IMR-90 (cell line): ENCODE results near the gene PTPRG. TPM values are rescaled to one million over a fixed set of nuclear protein-coding genes. Genes with fewer than 3 reads are reported as not detected.

Experiments
- ATAC-seq: fragments of 200-7000 bp; cut with Tn5 transposase; 2 replicates; pipeline ENCODE4 v1.9.1; 2020; ENCODE audit warnings: low read depth, mild to moderate bottlenecking, moderate library complexity
- BruUV-seq: library from RNA; stranded (reverse); fragments of 400-500 nt; replicated peaks from 2 replicates; lab custom pipeline; 2021; lab: Mats Ljungman, UMichigan
- CTCF ChIA-PET: fragments of 300-600 bp; formaldehyde crosslinking; extraction: SDS; loops from one replicate; lab custom pipeline; 2021; ENCODE audit warnings: antibody characterized with exemption; lab: Yijun Ruan, JAX
- POLR2A ChIA-PET: fragments of 300-600 bp; sonication (Branson Sonifier 250); formaldehyde crosslinking; loops from one replicate; lab custom pipeline; 2022; ENCODE audit warnings: antibody characterized with exemption; ENCODE audit not compliant: unreplicated experiment; lab: Charles Lee
- DNase-seq: peaks from one replicate; pipeline ENCODE4 v3.0.0; 2013
- H2AFZ ChIP-seq: replicated peaks from 2 replicates; pipeline ENCODE3; 2013; ENCODE audit warnings: low read length, mild to moderate bottlenecking; ENCODE audit not compliant: poor library complexity
- H2AK5ac ChIP-seq: 2 replicates; pipeline ENCODE4 v1.6.1; 2013; ENCODE audit warnings: low read depth, low read length, inconsistent platforms
- H2AK9ac ChIP-seq: replicated peaks from 2 replicates; pipeline ENCODE3; 2013; ENCODE audit warnings: mild to moderate bottlenecking, low read depth, low read length, moderate library complexity; ENCODE audit not compliant: poor library complexity
- H2BK120ac ChIP-seq: 2 replicates; pipeline ENCODE4 v1.6.1; 2013; ENCODE audit warnings: low read depth, low read length, inconsistent platforms
- H2BK15ac ChIP-seq: 3 replicates; pipeline ENCODE4 v1.6.1; 2013; ENCODE audit warnings: low read depth, low read length, inconsistent platforms
- H2BK20ac ChIP-seq: 2 replicates; pipeline ENCODE4 v1.6.1; 2013; ENCODE audit warnings: low read depth, mild to moderate bottlenecking, inconsistent platforms, low read length, moderate library complexity
- H2BK5ac ChIP-seq: 2 replicates; pipeline ENCODE4 v1.6.1; 2013; ENCODE audit warnings: mild to moderate bottlenecking, low read depth, low read length, inconsistent platforms; ENCODE audit not compliant: poor library complexity, severe bottlenecking
- H3K14ac ChIP-seq: replicated peaks from 2 replicates; pipeline ENCODE4 v1.6.1; 2013; ENCODE audit warnings: low read depth, low read length, inconsistent platforms
- H3K18ac ChIP-seq: 2 replicates; pipeline ENCODE4 v1.6.1; 2013; ENCODE audit warnings: low read depth, low read length, control low read depth
- H3K23ac ChIP-seq: 2 replicates; pipeline ENCODE4 v1.6.1; 2013; ENCODE audit warnings: low read depth, low read length, inconsistent platforms
- H3K27ac ChIP-seq: 2 replicates; pipeline ENCODE4 v1.5.1; 2013; ENCODE audit warnings: mild to moderate bottlenecking, control low read depth, low read length; ENCODE audit not compliant: insufficient read depth
- H3K27me3 ChIP-seq: 2 replicates; pipeline ENCODE4 v1.6.1; 2013; ENCODE audit warnings: low read length; ENCODE audit not compliant: control insufficient read depth, insufficient read depth
- H3K36me3 ChIP-seq: 2 replicates; pipeline ENCODE4 v1.6.1; 2013; ENCODE audit warnings: low read length, mixed read lengths; ENCODE audit not compliant: control insufficient read depth, insufficient read depth
- H3K4ac ChIP-seq: 2 replicates; pipeline ENCODE4 v1.6.1; 2013; ENCODE audit warnings: low read depth, low read length, inconsistent platforms
- H3K4me1 ChIP-seq: 2 replicates; pipeline ENCODE4 v1.6.1; 2013; ENCODE audit warnings: low read length, mixed read lengths; ENCODE audit not compliant: control insufficient read depth, insufficient read depth
- H3K4me2 ChIP-seq: 2 replicates; pipeline ENCODE4 v1.6.1; 2013; ENCODE audit warnings: low read depth, mild to moderate bottlenecking, control low read depth, low read length, moderate library complexity
- H3K4me3 ChIP-seq: 2 replicates; pipeline ENCODE4 v1.5.1; 2013; ENCODE audit warnings: low read depth, mild to moderate bottlenecking, control low read depth, low read length, moderate library complexity; ENCODE audit not compliant: insufficient read depth
- H3K56ac ChIP-seq: 2 replicates; pipeline ENCODE4 v1.6.1; 2013; ENCODE audit warnings: low read length, inconsistent platforms; ENCODE audit not compliant: insufficient read depth; ENCODE audit errors: extremely low read depth
- H3K79me1 ChIP-seq, 2 experiments: 2 replicates each; pipeline ENCODE4 v1.6.1; 2013; ENCODE audit warnings: low read length in 2 of 2, inconsistent platforms in 1 of 2, low read depth in 1 of 2
- H3K9ac ChIP-seq: 2 replicates; pipeline ENCODE4 v1.6.1; 2013; ENCODE audit warnings: low read depth, low read length, control low read depth
- H3K9me1 ChIP-seq: 2 replicates; pipeline ENCODE4 v1.6.1; 2013; ENCODE audit warnings: low read length, inconsistent platforms; ENCODE audit not compliant: insufficient read depth
- H3K9me3 ChIP-seq: 2 replicates; pipeline ENCODE4 v1.6.1; 2013; ENCODE audit warnings: low read length; ENCODE audit not compliant: control insufficient read depth, insufficient read depth
- H4K20me1 ChIP-seq: 2 replicates; pipeline ENCODE4 v1.6.1; 2013; ENCODE audit warnings: low read length, inconsistent platforms; ENCODE audit not compliant: insufficient read depth
- H4K5ac ChIP-seq: 2 replicates; pipeline ENCODE4 v1.6.1; 2013; ENCODE audit warnings: mild to moderate bottlenecking, low read depth, low read length, control low read depth
- H4K8ac ChIP-seq, 2 experiments: 2 replicates each; pipeline ENCODE4 v1.6.1; 2013; ENCODE audit warnings: low read depth in 2 of 2, low read length in 2 of 2, control low read depth in 1 of 2, inconsistent platforms in 1 of 2
- H4K91ac ChIP-seq: 2 replicates; pipeline ENCODE4 v1.6.1; 2013; ENCODE audit warnings: low read depth, low read length, inconsistent platforms; ENCODE audit not compliant: insufficient read depth
- BHLHE40 ChIP-seq: fragments of 150-350 bp; IDR thresholded peaks from 2 replicates; pipeline ENCODE4 v1.6.1; 2016; ENCODE audit warnings: mild to moderate bottlenecking, low read depth, low read length
- CEBPB ChIP-seq: IDR thresholded peaks from 2 replicates; pipeline ENCODE4 v1.6.1; 2012; ENCODE audit warnings: low read depth, low read length, improper control_type of control experiment
- CHD1 ChIP-seq: IDR thresholded peaks from 2 replicates; pipeline ENCODE4 v1.6.1; 2012; ENCODE audit warnings: low read depth, low read length, improper control_type of control experiment
- FOS ChIP-seq: fragments of 150-350 bp; IDR thresholded peaks from 2 replicates; pipeline ENCODE4 v1.6.1; 2016; ENCODE audit warnings: low read depth, low read length
- MAFK ChIP-seq: IDR thresholded peaks from 2 replicates; pipeline ENCODE4 v1.6.1; 2012; ENCODE audit warnings: low read depth, low read length, improper control_type of control experiment
- MAZ ChIP-seq: IDR thresholded peaks from 2 replicates; pipeline ENCODE4 v1.6.1; 2012; ENCODE audit warnings: low read depth, mild to moderate bottlenecking, low read length, improper control_type of control experiment, moderate library complexity, borderline replicate concordance
- MXI1 ChIP-seq: IDR thresholded peaks from 2 replicates; pipeline ENCODE4 v1.6.1; 2012; ENCODE audit warnings: low read depth, mild to moderate bottlenecking, low read length, moderate library complexity, borderline replicate concordance
- NFE2L2 ChIP-seq: fragments of 150-350 bp; IDR thresholded peaks from 2 replicates; pipeline ENCODE4 v1.6.1; 2016; ENCODE audit warnings: low read depth, mild to moderate bottlenecking, low read length
- POLR2A ChIP-seq: IDR thresholded peaks from 2 replicates; pipeline ENCODE4 v1.6.1; 2012; ENCODE audit warnings: mild to moderate bottlenecking, low read depth, low read length
- RAD21 ChIP-seq: IDR thresholded peaks from 2 replicates; pipeline ENCODE4 v1.6.1; 2012; ENCODE audit warnings: low read length, improper control_type of control experiment
- RCOR1 ChIP-seq: IDR thresholded peaks from 2 replicates; pipeline ENCODE4 v1.6.1; 2012; ENCODE audit warnings: mild to moderate bottlenecking, low read length, improper control_type of control experiment; ENCODE audit not compliant: insufficient replicate concordance
- RFX5 ChIP-seq: IDR thresholded peaks from 2 replicates; pipeline ENCODE4 v1.8.0; 2012; ENCODE audit warnings: low read depth, mild to moderate bottlenecking, low read length, moderate library complexity
- SMC3 ChIP-seq: fragments of 150-350 bp; IDR thresholded peaks from 2 replicates; pipeline ENCODE4 v1.6.1; 2016; ENCODE audit warnings: low read depth, mild to moderate bottlenecking, antibody characterized with exemption, low read length, moderate library complexity
- WGBS, 2 experiments: methylation state at CpG; one replicate each; pipeline versions ENCODE4 v1.1.5 to v1.1.7; 2013; ENCODE audit warnings: missing lambda C conversion rate in 2 of 2; ENCODE audit not compliant: insufficient read length in 1 of 2; ENCODE audit errors: extremely low coverage in 2 of 2; 5-methylcytosine and 5-hydroxymethylcytosine counted together
- dilution Hi-C: fragments of 300-500 bp; cut with HindIII; formaldehyde crosslinking; loops from one replicate; pipeline ENCODE4 v1.14.3; 2018; ENCODE audit warnings: low sequenced_read_pairs; ENCODE audit not compliant: unreplicated experiment
- in situ Hi-C: fragments of 300-500 bp; cut with MboI; formaldehyde crosslinking; loops from 3 replicates; pipeline ENCODE4 v1.14.3; 2019; ENCODE audit warnings: low sequenced_read_pairs, inconsistent platforms, mixed read lengths
- intact Hi-C: fragments of 100-400 bp; cut with micrococcal nuclease; formaldehyde crosslinking; loops from 2 replicates; pipeline ENCODE4 v1.10.0; 2022
- polyA plus RNA-seq, 3 experiments: library from polyadenylated mRNA; depleted of rRNA; stranded (reverse); fragments of >200 nt; gene quantifications; 2 replicates each; pipeline ENCODE4 v1.2.3, GENCODE V29; 2012; ENCODE audit warnings: low replicate concordance in 1 of 3
- total RNA-seq: library from RNA; depleted of rRNA; stranded (reverse); fragments of >200 nt; gene quantifications from 2 replicates; pipeline ENCODE4 v1.2.3, GENCODE V29; 2012
- TF ChIP-seq, protein P1 (sequence below): fragments of 150-350 bp; IDR thresholded peaks from 2 replicates; pipeline ENCODE4 v1.6.1; 2017; ENCODE audit warnings: mild to moderate bottlenecking, antibody characterized with exemption, low read length, low read depth
- TF ChIP-seq, protein P2 (sequence below): conservative IDR thresholded peaks from 2 replicates; pipeline ENCODE4 v1.5.1; 2012; ENCODE audit warnings: mild to moderate bottlenecking, low read depth, low read length, improper control_type of control experiment
- TF ChIP-seq, protein P3 (sequence below): fragments of 150-350 bp; IDR thresholded peaks from 2 replicates; pipeline ENCODE4 v1.6.1; 2016; ENCODE audit warnings: low read depth, mild to moderate bottlenecking, low read length, moderate library complexity, borderline replicate concordance

The PTPRG gene
- total and polyA plus RNA-seq, 2 of the 4 experiments (the other 2 are of a cell fraction): 7.7 to 31.0 TPM

DNA sequence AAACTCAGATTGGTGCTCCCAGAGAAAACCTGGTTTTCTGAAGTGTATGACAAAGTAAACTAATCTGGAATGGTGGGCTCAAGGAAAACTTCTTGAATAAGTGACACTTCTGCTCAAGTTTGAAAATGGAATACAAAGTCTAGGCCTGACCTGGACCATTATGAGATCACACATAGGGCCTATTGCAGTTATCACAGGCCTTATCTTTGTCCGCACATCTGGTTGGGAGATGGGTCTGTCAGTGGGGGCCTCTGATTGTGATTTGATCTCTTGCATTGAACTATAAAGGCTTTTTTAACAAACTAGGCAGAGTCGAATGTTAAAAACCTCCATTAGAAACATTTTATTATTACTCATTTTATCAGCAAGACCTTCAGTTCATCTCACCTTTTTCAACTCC, 405.6 kb downstream of the PTPRG start:
- Histone ChIP-seq H2BK20ac (no peak overlapping the region), H2BK120ac (no peak overlapping the region), H2BK5ac (no peak overlapping the region), H2AK9ac (no peak overlapping the region), H3K4me2 (no peak overlapping the region), H3K36me3 (no peaks in the 10 kb centered on the region), H2AK5ac (no peak overlapping the region), H3K27me3 (no peaks in the 10 kb centered on the region), H3K18ac (no peak overlapping the region), H2AFZ (no peak overlapping the region), H4K20me1 (peaks cover 11% of the 10 kb centered on the region; the same call in 1 of the 2 replicates), H3K14ac (no peak overlapping the region; the same call in 1 of the 2 replicates), H3K9ac (no peak overlapping the region), H4K8ac (no peak overlapping the region), H3K4me3 (no peak overlapping the region), H3K27ac (no peak overlapping the region), H3K23ac (no peak overlapping the region), H3K4me1 (no peaks in the 10 kb centered on the region), H2BK15ac (no peak overlapping the region), H4K91ac (no peak overlapping the region), H4K5ac (no peak overlapping the region), H3K4ac (no peak overlapping the region), H3K9me3 (no peaks in the 10 kb centered on the region), H3K9me1 (no peaks in the 10 kb centered on the region), H3K79me1 (peaks cover 7 to 30% of the 10 kb centered on the region in 2 experiments; a peak in 3 of 4 replicates), H3K56ac (no peak overlapping the region)
- in situ Hi-C loops (no loop called here), dilution Hi-C loops (no loop called here), intact Hi-C loops (no loop called here)
- ChIA-PET POLR2A (no interaction called here), CTCF (no interaction called here)
- BruUV-seq: no TSS peak
- ATAC-seq (no peak), DNase-seq (no peak)
- no CpG with 5 or more reads among the region's 2 CpGs for WGBS, 2 experiments
- TF ChIP-seq RFX5 (no peak), MXI1 (no peak), POLR2A (no peak), RCOR1 (no peak), CHD1 (no peak), FOS (no peak), CEBPB (no peak), RAD21 (no peak), MAFK (no peak), BHLHE40 (no peak), SMC3 (no peak), NFE2L2 (no peak), MAZ (no peak)
- TF ChIP-seq, protein P1, sequence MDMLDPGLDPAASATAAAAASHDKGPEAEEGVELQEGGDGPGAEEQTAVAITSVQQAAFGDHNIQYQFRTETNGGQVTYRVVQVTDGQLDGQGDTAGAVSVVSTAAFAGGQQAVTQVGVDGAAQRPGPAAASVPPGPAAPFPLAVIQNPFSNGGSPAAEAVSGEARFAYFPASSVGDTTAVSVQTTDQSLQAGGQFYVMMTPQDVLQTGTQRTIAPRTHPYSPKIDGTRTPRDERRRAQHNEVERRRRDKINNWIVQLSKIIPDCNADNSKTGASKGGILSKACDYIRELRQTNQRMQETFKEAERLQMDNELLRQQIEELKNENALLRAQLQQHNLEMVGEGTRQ: no peak
- TF ChIP-seq, protein P2, sequence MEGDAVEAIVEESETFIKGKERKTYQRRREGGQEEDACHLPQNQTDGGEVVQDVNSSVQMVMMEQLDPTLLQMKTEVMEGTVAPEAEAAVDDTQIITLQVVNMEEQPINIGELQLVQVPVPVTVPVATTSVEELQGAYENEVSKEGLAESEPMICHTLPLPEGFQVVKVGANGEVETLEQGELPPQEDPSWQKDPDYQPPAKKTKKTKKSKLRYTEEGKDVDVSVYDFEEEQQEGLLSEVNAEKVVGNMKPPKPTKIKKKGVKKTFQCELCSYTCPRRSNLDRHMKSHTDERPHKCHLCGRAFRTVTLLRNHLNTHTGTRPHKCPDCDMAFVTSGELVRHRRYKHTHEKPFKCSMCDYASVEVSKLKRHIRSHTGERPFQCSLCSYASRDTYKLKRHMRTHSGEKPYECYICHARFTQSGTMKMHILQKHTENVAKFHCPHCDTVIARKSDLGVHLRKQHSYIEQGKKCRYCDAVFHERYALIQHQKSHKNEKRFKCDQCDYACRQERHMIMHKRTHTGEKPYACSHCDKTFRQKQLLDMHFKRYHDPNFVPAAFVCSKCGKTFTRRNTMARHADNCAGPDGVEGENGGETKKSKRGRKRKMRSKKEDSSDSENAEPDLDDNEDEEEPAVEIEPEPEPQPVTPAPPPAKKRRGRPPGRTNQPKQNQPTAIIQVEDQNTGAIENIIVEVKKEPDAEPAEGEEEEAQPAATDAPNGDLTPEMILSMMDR: no peak
- TF ChIP-seq, protein P3, sequence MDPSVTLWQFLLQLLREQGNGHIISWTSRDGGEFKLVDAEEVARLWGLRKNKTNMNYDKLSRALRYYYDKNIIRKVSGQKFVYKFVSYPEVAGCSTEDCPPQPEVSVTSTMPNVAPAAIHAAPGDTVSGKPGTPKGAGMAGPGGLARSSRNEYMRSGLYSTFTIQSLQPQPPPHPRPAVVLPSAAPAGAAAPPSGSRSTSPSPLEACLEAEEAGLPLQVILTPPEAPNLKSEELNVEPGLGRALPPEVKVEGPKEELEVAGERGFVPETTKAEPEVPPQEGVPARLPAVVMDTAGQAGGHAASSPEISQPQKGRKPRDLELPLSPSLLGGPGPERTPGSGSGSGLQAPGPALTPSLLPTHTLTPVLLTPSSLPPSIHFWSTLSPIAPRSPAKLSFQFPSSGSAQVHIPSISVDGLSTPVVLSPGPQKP: no peak
